ENCODE data around the gene SLC4A1AP.

GRCh38 chr2:27729614-27730013, 65.9 kb downstream of the SLC4A1AP start:
- TF ChIP-seq CTCF (conservative IDR thresholded peaks at IDR 0.05; ENCODE audit: low read length) = no peak
- TF ChIP-seq EZH2phosphoT487 (IDR thresholded peaks at IDR 0.05; ENCODE audit: borderline replicate concordance) = no peak
